ENCODE data around the gene GAS7.

Gene GAS7

DNA sequence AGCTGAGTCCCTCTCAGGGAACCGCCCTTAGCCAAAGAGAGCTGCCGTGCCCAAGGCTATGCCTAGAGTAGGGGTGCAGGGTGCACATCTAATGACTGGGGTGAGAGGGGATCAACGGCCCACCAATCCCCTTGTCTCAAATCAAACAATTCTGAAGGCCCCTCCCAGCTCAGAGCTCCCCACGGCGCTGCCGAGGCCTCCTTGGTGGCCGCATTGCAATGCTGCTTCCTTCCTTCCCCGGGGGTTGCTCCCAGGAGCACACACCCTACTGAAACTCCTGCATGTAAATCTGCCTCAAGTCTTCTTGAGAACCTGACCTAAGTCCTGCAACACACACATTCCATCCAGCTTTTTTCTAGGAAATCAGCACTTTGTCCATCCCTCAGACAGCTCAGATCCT is 212.8 kb downstream of the GAS7 start:
- Histone ChIP-seq H3K4me3 (ENCODE audit: low read depth, low read length) (no peak overlapping the region), H3K27ac (no peak overlapping the region), H3K9me3 (ENCODE audit: severe bottlenecking) (no peaks in the 10 kb centered on the region), H3K36me3 (no peaks in the 10 kb centered on the region), H3K27me3 (ENCODE audit: insufficient read depth, low read depth, severe bottlenecking) (no peaks in the 10 kb centered on the region)
- no peak for DNase-seq
- TF ChIP-seq, protein P1, sequence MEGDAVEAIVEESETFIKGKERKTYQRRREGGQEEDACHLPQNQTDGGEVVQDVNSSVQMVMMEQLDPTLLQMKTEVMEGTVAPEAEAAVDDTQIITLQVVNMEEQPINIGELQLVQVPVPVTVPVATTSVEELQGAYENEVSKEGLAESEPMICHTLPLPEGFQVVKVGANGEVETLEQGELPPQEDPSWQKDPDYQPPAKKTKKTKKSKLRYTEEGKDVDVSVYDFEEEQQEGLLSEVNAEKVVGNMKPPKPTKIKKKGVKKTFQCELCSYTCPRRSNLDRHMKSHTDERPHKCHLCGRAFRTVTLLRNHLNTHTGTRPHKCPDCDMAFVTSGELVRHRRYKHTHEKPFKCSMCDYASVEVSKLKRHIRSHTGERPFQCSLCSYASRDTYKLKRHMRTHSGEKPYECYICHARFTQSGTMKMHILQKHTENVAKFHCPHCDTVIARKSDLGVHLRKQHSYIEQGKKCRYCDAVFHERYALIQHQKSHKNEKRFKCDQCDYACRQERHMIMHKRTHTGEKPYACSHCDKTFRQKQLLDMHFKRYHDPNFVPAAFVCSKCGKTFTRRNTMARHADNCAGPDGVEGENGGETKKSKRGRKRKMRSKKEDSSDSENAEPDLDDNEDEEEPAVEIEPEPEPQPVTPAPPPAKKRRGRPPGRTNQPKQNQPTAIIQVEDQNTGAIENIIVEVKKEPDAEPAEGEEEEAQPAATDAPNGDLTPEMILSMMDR (IDR thresholded peaks at IDR 0.05; ENCODE audit: low read depth, low read length) = no peak

DNA sequence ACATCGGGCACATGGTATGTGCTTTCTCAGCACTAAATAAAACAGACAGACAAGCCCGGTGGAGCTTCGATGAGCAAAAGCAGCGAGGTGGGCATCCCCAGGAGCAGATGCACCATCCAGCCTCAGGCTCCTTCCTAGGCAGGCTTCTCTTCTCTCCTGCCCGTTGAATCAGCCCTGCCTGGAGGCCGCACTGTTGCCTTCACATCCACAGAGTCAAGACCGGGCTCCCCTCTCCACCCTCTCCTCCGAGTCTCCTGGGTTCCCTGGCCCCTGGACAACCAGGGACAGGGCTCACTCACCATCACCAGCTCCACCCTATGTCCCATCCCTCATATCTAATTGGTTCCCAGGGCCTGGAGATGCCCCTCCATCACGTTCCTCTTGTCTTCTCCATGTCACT is 213.6 kb downstream of the GAS7 start:
- no peak for DNase-seq
- no peaks in the 10 kb centered on the region for H3K36me3 ChIP-seq
- no peak overlapping the region for H3K27ac ChIP-seq
- TF ChIP-seq, protein P1 (IDR thresholded peaks at IDR 0.05; ENCODE audit: low read depth, low read length) = no peak
- no peak overlapping the region for H3K4me3 ChIP-seq (ENCODE audit: low read depth, low read length)
- H3K27me3 ChIP-seq (ENCODE audit: insufficient read depth, low read depth, severe bottlenecking) = no peaks in the 10 kb centered on the region
- no peaks in the 10 kb centered on the region for H3K9me3 ChIP-seq (ENCODE audit: severe bottlenecking)

DNA sequence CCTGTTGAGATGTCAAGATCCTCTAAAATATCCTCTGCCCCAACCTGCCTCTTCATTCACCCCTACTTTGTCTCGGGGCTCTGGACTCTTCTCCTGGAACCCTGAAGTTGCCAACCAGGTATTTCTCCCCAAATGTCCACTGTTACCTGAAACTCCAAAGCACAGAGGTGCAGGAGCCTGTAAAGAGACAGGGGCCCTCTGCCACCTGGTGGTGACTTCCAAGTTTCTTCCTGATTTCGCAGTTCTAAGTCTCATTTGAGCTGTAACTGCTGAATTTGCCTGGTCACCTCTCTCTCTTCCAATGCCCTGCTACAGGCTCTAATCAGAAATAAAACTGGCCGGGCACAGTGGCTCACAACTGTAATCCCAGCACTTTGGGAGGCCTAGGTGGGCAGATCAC is 216.2 kb downstream of the GAS7 start:
- peak; percentile 37 for DNase-seq
- H3K36me3 ChIP-seq = no peaks in the 10 kb centered on the region
- H3K27me3 ChIP-seq (ENCODE audit: insufficient read depth, low read depth, severe bottlenecking) = no peaks in the 10 kb centered on the region
- TF ChIP-seq, protein P1 (IDR thresholded peaks at IDR 0.05; ENCODE audit: low read depth, low read length) = peak; percentile 68
- H3K9me3 ChIP-seq (ENCODE audit: severe bottlenecking) = no peaks in the 10 kb centered on the region
- no peak overlapping the region for H3K4me3 ChIP-seq (ENCODE audit: low read depth, low read length)
- H3K27ac ChIP-seq = no peak overlapping the region

DNA sequence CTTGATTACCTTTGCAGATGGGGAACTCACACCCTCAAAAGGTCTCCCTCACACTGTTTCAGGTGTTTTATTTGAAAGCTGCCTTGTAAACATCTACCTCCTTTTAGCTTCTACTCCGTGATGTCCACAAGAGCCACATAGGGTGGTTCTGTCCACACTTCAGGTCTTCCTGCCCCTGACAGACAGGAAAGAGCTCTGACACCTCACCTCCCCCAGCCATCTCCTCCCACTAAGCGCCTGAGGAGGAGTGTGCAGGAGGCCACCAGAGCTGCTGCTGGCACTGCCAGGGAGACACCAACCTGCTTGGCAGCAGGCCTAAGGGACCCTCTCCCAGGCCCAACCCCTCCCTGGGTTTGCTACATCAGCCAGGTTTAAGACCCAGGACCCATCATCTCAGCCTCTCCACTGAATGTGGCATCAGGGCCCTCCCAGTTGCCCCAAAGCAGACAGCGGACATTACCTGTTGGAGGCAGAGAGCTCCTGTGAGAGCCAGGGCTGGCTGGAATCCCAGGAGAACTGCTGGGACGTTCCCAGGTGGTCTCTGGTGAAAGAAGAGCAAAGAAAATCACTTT is 217.0 kb downstream of the GAS7 start:
- Histone ChIP-seq H3K27ac (no peak overlapping the region), H3K9me3 (ENCODE audit: severe bottlenecking) (no peaks in the 10 kb centered on the region), H3K4me3 (ENCODE audit: low read depth, low read length) (no peak overlapping the region), H3K27me3 (ENCODE audit: insufficient read depth, low read depth, severe bottlenecking) (no peaks in the 10 kb centered on the region), H3K36me3 (no peaks in the 10 kb centered on the region)
- DNase-seq = no peak
- TF ChIP-seq, protein P1 (IDR thresholded peaks at IDR 0.05; ENCODE audit: low read depth, low read length) = no peak

DNA sequence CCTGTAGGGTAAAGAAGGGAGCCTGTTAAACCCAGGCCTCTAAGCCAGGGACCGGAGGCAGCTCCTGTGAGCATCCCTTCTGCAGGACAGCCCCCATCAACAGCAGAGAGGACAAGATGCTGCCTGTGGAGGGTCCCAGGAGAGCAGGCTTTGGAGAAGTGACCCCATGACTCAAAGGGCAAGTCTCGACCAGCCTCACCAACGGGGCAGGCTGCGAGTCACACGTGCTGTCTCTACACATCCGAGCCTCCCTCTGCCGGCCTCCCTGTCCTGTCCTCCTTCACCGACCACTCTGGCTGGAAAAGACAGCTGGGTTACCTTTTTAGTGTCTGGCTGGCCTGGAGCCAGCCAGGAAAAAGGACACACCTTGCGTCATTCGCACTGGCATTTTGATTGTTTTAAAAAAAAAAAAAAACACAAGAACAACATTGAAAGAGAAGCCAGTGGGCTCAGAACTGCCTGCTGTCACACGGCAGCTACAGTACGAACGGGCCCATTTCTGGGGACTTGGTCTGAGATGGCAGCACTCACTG is 218.9 kb downstream of the GAS7 start:
- Histone ChIP-seq H3K36me3 (no peaks in the 10 kb centered on the region), H3K27ac (no peak overlapping the region)

More for the DNA sequence above, 218.9 kb downstream of the GAS7 start:
- Histone ChIP-seq H3K9me3 (ENCODE audit: severe bottlenecking) (no peaks in the 10 kb centered on the region), H3K27me3 (ENCODE audit: insufficient read depth, low read depth, severe bottlenecking) (no peaks in the 10 kb centered on the region), H3K4me3 (ENCODE audit: low read depth, low read length) (no peak overlapping the region)
- DNase-seq = no peak
- TF ChIP-seq, protein P1 (IDR thresholded peaks at IDR 0.05; ENCODE audit: low read depth, low read length) = no peak
